ENCODE results near the gene WHAMM.
"Not testable (repeated sequence)": the region's sequence is repeated elsewhere in the genome, so short reads cannot be mapped to it uniquely, and the experiment has no call there.

DNA sequence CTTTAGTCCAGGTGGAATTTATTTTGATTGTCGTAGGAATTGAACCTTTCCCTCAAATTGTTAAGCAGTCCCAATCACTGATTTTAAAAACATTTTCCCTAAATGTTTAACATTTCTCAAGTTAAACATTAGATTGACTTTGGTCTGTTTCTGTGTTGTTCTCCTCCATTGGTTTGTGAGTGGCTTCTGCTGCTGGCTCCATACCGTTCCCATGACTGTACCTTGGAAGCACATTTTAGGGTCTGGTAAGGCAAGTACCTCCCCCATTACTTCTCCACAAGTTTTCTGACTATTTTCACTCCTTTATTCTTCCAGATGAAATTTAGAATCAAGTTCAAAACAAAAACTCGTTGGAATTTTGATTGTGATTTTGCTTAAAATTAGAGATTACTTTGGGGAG lies 12.0 kb downstream of the WHAMM start:
- not testable (repeated sequence) for TF ChIP-seq POLR2A, POLR2AphosphoS5 (IDR thresholded peaks at IDR 0.05)
- TF ChIP-seq, protein P1, sequence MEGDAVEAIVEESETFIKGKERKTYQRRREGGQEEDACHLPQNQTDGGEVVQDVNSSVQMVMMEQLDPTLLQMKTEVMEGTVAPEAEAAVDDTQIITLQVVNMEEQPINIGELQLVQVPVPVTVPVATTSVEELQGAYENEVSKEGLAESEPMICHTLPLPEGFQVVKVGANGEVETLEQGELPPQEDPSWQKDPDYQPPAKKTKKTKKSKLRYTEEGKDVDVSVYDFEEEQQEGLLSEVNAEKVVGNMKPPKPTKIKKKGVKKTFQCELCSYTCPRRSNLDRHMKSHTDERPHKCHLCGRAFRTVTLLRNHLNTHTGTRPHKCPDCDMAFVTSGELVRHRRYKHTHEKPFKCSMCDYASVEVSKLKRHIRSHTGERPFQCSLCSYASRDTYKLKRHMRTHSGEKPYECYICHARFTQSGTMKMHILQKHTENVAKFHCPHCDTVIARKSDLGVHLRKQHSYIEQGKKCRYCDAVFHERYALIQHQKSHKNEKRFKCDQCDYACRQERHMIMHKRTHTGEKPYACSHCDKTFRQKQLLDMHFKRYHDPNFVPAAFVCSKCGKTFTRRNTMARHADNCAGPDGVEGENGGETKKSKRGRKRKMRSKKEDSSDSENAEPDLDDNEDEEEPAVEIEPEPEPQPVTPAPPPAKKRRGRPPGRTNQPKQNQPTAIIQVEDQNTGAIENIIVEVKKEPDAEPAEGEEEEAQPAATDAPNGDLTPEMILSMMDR (IDR thresholded peaks at IDR 0.05) = not testable (repeated sequence)

Measured in prostate gland (tissue), 2 donors.